GM15510 (cell line): ENCODE results near the gene SPOP.

Experiments used
- POLR2A ChIP-seq: IDR thresholded peaks from 3 replicates; pipeline ENCODE4 v1.6.1; 2011; ENCODE audit warnings: borderline replicate concordance; ENCODE audit not compliant: insufficient read length; ENCODE audit errors: extremely low read depth

SPOP gene

DNA sequence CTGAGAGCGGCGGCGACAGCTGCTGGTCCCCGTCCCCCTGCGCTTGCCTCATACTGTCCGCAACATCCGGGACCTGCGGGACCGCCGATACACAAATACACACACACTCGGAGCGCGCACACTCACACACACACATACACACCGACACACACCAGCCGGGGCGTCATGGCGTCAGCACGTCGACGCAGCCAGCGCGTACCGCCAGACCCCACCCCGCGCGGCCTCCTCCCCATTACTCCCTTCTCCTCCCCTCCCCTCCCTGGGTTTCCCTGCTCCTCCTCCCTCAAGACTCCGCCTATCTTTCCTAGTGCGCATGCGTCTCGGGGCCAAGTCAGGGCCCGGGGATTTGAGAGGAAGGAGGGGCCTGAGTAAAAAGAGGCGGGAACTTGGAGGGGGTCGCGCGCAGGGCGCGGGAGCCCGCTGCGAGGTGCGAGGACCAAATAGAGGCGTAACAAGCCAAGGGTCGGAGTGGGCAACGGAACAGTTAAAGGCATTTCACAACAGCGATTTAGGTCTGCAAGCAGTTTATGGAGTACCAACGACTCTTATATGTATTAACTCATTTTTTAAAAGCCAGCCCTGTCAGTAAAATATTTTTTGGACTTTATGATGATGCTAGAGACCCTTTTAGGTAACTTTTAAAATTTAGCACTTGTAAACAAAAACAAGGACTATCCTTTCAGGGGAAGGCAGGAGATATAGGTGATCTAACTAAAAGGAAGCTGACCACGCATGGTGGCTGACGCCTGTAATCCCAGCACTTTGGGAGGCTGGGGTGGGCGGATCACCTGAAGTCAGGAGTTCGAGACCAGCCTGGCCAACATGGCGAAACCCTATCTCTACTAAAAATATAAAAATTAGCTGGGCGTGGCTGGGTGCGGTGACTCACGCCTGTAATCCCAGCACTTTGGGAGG lies at the start of gene SPOP:
Gene SPOP (minus strand): TSS at position 165 of the 915 bp plus-strand sequence. CDS start 55,287 bp downstream, outside the sequence.
- peak; percentile 62 for TF ChIP-seq POLR2A

DNA sequence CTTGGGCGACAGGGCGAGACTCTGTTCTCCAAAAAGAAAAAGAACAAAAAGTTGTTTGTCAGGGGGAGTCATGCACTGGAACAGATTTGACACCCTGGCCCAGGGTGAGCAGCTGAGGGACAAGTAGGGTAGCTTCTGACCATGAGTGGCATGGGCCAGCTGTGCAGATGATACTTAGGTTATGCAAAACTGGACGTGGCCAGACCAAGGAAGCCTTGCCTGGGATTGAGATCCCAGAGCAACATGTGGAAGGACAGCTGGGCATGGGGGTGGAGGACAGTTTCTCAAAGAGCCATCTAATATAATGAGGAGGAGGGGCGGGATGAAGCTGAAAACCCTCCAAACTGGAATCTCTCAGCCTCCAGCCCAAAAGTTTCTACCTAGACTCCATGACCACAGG lies 49.5 kb upstream of the SPOP start:
- no peak for TF ChIP-seq POLR2A

- TF ChIP-seq POLR2A, result no peak
Observed at GRCh38 chr17:49725452-49726130, 47.7 kb upstream of the SPOP start.

DNA sequence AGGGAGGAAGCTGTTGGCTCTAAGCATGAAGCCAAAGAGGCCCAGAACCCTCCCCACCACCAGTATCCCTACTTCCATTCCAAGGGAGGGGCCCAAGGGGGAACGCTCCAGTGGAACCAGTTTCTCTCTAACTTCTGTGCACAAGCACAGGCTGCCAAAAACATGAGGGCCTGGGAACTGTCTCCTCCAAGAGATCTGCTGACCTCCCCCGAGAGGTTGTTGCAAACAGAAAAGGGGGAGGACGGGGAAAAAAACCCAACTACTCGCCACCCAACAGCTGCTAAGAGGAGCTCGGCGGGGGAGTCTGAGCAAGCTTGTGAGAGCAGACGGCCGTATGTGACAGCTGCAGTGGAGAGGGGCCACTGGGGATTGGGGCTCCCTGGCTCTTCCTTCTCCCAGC lies 45.5 kb upstream of the SPOP start:
- no peak for TF ChIP-seq POLR2A

DNA sequence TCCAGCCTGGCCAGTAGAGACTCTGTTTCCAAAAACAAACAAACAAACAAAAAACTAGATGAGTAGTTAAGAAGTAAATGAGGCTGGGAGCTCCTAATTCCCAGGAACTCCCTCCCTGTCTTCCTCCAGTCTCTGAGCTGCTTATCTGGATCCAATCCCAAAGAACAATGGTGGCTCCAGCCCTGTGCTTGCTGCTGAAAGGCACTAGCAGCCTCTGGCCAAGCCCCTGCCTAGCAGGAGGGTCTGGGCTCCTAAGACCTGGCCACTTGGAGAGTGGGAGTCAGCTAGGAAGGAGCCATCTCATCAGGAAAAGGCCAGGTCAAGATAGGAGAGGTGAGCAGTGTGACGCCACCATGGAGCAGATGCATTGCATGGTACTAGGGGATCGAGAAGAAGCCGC lies 44.2 kb upstream of the SPOP start:
- no peak for TF ChIP-seq POLR2A

GRCh38 chr17:49717371-49717861 lies 39.5 kb upstream of the SPOP start:
- TF ChIP-seq POLR2A, result no peak

GRCh38 chr17:49716668-49717364 lies 38.9 kb upstream of the SPOP start:
- no peak for TF ChIP-seq POLR2A

- TF ChIP-seq POLR2A, result no peak
Observed at GRCh38 chr17:49715717-49716279, 37.9 kb upstream of the SPOP start.

DNA sequence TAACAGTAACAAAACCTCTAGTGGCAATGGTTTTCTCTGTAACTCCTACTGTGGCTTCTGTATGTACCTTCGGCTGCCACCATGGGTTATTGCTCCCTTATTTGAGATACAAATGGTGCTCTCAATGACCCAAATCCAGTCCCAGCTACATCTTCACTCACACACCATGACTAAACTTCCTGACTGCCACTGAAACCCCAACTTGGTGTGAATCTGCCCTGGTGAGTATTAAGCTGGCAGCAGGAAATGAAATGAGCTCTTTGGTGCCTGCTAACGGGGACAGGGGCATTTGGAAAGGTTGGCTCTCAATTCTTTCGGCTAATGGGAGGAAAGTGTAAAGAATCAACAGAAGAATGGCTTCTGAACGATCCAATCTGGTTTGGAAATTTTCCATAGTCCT lies 37.3 kb upstream of the SPOP start:
- no peak for TF ChIP-seq POLR2A

GRCh38 chr17:49708515-49709183 lies 30.8 kb upstream of the SPOP start:
- no peak for TF ChIP-seq POLR2A

DNA sequence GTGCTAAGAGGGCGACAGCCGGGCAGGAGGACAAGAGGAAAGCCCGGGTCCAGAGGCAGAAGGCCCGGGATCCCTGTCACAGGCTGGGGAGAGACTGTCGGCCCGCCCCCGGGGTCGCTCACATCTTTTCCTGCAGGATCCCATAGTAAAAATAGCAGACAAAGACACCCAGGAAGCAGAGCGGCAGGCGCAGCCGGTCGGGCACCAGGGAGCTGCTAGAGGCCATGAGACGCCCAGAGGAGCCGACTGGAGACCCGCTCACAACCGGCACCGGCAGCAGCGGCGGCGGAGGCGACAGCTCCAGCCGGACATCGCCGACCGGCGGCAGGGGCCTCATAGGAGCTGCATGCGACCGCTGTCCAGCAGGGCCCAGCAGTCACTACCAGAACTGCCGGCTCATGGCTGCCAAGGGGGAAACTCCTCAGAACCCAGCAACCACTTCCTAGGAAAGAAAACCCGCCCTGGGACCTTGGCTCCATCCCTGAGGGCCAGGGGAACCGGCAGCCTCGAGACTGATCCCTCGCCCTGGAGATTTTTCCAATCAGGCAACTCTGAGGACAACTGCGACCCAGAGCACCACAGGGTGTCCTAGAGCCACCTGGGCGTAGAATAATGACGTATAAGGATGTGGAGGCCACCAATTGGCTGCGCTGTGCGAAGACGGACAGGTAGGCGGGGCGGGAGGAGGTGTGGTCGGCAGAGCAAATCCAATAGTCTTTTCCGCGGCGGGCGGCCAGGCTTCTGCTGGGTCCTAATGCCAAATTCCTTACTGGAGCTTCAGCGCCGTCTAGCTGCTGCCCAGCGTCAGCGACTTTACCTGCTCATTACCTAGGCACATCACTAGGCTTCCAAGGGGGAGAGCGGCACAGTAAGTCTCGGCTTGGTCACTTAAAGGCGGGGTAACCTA lies 30.0 kb upstream of the SPOP start, which contains the start of gene SLC35B1:
Gene SLC35B1 (minus strand): TSS at position 357 of the 907 bp plus-strand sequence. CDS start 131 bp downstream, at position 226.
- peak; percentile 81 for TF ChIP-seq POLR2A

DNA sequence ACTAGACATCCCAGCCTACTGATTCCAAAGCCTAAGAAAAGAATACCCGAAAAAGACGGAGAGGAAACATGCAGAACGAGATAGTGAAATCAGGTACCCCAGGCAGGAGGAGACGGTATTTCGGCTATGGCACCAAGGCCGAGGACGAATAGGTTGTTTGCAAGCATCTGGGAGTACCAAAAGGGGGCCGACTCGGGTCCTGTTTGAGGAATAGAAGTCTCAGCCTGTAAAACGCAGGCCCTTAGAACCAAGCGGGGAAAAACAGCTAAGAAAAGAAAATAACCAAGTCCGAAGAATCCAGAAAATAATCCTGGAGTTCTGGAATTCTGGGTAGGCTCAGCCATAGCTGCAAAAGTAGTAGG lies 29.3 kb upstream of the SPOP start:
- no peak for TF ChIP-seq POLR2A

- TF ChIP-seq POLR2A, result no peak
Observed at GRCh38 chr17:49705254-49705653, 27.4 kb upstream of the SPOP start.
